ENCODE measurements around the gene ITGA6. TPM values are rescaled to one million over a fixed set of nuclear protein-coding genes. Genes with fewer than 3 reads are reported as not detected.

ITGA6 gene
- total RNA-seq, 1 donor from 2014 or later, result 650 TPM

DNA sequence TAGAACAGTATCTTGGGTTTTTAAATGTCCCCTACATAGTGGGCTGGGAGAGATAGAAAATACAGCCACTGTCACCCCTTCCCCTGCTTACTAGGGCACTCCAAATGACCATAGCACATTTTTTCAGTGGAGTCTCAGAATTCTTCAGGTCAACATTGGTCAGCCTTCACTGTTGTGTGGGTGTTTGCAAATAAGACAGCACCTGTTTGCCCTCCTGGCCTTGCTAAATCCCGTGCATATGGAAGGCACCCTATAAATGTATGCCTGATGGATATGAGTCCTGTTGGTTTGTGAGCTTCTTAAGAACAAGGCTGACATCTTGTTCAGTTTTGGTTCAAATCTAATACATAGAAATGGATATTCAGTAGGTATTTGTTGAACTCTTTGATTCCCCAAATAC is 12.5 kb downstream of the ITGA6 start:
- peak; percentile 57 for DNase-seq (ENCODE audit: low read depth)

DNA sequence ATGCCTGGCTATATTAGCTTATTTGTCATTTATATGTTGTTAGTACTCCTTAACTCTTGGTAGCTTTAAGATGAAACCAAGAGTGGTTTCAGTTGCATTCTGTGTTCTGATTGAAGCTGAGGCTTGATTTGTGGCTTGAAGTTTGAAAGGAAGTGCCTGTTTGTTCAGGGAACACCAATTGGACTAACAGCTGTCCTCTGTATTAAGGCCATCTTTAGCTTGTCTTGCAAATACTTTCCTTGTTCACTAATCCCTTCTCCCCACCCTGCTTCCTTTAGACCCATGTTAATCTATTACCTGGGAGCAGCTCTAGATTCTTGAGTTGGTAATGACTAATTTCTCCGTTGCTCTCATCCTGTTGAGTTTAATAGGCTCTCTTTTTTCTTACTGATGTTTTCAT is 13.4 kb downstream of the ITGA6 start:
- DNase-seq (ENCODE audit: low read depth), result peak; percentile 79

DNA sequence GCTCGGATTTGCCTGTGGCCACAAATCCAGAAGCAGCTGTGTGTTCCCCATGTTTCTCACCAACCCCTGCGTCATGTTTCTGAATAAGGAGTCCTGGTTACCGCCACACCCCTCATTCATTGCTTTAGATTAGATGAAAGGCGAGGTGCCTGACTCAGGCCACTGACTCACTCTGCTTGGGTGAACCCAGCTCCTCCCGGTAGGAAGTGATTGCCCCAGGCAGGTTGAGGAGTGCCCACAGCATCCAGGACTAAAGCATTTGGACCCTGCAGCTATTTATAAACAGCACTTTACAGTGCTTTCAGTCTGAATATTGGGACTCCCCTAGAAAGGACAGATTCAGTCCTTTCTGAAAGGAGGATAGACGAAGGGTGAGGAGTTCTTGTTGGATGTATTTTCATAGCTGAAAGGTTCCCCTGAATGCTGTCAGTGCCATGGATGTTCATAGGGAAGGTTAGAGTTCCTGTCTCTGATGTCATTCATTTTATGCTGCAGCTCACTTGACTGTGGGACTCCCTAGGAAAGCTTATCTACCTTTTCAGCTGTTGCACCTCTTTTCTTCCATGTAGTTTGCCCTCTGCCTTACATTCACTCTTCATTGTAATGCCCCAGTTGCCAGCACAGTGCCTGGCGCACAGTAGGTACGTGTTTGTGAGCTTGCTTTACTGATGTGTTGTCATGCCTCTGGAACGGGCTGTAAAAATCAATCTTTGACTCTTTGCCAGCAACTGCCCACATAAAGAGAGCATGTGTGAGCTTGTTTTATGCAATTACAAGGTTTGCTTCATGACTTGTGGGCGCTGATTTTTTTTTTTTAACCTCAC is 14.9 kb downstream of the ITGA6 start:
- peak; percentile 99 for DNase-seq (ENCODE audit: low read depth)

- peak; percentile 61 for DNase-seq (ENCODE audit: low read depth)
Measured at GRCh38 chr2:172445851-172446250, 18.5 kb downstream of the ITGA6 start.

GRCh38 chr2:172446474-172447063 is 19.2 kb downstream of the ITGA6 start:
- DNase-seq (ENCODE audit: low read depth), result peak; percentile 86

GRCh38 chr2:172447811-172448493 is 20.6 kb downstream of the ITGA6 start:
- DNase-seq (ENCODE audit: low read depth), result no peak

- peak; percentile 65 for DNase-seq (ENCODE audit: low read depth)
Measured at GRCh38 chr2:172448544-172449267, 21.3 kb downstream of the ITGA6 start.

- DNase-seq (ENCODE audit: low read depth), result no peak
Measured at GRCh38 chr2:172449911-172450550, 22.6 kb downstream of the ITGA6 start.

DNA sequence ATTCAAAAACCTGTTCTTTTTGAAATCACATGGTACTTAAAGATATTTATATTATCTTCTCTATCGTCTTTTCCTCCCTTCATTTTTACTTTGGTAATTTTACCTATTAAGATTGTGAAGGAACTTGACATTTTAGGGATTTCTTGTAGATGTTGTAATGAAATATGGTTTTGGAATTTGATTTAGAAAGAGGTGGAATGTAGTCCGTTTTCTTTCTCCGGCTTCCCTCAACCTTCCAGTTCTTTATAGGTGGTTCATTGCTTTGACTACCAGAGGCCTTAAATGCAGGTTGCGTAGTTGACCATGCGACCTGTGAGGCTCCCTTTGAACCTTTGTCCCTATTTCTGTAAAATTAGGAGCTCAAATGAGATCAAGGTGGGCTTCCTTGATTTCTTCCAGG is 24.5 kb downstream of the ITGA6 start:
- DNase-seq (ENCODE audit: low read depth), result no peak

- DNase-seq (ENCODE audit: low read depth), result no peak
Measured at GRCh38 chr2:172452845-172453244, 25.5 kb downstream of the ITGA6 start.

DNA sequence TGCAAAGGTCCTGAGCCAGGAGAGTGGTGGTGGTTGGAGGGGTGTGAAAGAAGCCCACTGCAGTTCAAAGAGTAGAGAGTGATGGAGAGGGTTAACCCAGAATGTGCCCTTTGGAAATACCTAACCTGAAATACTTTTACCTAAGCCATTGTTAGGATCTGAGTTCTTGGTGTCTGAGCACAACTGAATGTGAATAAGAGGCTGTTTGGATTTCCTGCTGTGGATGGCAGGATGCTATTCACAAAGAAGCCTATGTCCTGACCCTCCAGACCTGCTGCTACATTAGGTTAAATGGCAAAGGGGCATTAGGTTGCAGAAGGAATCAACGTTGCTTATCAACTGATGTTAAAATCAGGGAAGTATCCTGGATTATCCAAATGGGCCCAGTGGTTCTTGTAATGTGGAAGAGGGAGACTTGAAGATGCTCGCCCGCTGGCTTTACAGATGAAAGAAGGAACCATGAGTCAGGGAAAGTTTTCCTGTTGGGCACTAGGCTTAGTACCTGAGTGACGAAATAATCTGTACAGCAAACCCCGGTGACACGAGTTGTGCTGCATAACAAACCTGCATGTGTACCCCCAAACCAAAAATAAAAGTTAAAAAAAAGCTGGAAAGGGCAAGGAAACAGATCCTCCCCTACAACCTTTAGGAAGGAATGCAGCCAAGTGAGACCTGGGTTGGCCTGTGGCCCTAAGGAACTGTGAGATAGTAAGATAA is 27.2 kb downstream of the ITGA6 start:
- no peak for DNase-seq (ENCODE audit: low read depth)

DNA sequence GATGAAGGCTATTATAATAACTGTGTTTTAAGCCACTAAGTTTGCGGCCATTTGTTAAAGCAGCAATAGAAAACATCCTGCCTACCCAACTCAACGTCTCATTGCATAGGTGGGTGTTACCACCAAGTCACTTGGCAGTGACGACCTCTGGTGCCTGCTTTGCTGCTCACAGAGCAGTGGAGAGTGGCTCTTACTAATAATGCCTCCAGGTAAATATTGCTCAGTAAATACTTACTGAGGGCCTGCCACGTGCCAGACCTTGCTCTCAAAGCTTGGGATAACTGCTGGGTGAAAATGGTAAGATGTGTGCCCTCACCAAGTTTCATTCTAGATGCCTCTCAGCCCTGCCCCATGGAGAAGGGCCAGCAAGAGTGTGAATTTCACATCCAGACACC is 27.7 kb downstream of the ITGA6 start:
- no peak for DNase-seq (ENCODE audit: low read depth)

GRCh38 chr2:172456002-172456401 is 28.6 kb downstream of the ITGA6 start:
- DNase-seq (ENCODE audit: low read depth), result no peak

DNA sequence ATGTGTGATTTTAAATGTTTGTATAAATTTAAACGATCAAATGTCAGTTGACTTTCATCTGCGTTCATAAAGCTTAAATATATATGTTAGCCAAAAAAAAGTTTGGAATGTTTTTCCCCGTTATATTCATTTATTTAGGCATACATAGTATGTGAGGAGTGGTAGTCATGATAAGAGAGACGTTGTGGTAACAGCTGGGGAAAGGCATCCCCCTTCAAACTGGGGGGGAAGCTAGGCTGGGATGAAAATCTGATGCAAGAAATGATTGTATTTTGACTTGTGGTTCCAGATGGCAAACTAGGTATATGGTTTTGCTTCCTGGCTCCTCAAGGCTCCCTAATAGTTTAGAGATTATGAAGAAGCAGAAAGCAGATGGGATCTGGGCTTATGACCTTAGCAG is 30.1 kb downstream of the ITGA6 start:
- DNase-seq (ENCODE audit: low read depth), result no peak

- no peak for DNase-seq (ENCODE audit: low read depth)
Measured at GRCh38 chr2:172458561-172459124, 31.3 kb downstream of the ITGA6 start.

DNA sequence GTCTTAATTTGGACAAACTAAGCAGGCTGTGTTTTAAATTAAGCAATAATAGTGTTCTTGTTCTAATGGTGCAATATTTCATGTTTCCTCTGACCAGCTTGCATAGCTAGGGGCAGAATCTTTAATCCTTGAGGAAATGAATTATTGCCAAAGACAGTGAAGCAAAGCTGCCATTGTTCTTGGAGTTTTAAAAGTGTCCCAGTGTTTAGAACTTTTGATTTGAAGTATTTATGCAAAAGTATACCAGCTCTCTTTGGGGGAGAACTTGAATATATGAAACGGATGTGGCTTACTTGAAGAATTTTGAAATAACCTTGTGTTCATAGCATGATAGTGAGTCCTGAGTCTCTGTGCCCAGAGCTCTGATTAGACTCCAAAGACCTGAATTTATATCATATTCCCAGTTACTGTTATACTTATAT is 33.4 kb downstream of the ITGA6 start:
- DNase-seq (ENCODE audit: low read depth), result no peak

DNA sequence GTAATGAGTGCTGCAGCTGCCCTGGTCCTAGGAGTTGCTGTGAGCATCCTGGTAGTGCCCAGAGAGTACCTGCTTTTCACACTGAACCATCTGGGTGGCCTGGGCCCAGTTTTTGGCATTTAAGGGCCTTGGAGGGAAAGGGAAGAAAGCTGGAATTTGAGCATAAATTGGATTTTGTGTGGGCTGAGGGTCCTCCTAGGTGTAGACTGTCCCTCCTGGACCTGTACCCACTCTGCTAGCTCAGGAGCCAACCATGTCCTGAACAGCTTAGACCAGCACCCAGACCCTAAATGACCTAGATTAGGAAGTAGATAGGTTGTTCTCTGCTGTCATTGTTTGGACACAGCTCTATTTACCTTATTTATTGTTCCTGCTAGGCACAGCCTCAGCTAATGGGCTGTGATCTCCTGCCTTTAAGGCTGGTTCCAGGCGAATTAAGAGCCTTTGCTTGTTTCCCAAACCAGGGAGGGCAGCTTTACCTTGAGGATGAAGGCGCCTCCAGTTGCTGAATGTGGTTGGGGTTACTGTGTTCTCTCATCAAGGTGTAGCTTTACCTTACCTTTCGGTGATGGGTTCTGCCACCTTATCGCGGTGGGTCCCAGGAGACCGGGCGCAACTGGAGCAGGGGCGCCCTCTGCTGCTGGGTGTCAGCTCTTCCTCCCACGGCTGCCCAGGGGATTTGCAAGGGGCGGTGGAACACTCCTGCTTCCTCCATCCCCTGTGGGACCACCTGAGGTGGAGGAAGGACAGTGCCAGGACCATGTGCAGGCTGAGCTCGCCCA is 34.4 kb downstream of the ITGA6 start:
- DNase-seq (ENCODE audit: low read depth), result no peak

DNA sequence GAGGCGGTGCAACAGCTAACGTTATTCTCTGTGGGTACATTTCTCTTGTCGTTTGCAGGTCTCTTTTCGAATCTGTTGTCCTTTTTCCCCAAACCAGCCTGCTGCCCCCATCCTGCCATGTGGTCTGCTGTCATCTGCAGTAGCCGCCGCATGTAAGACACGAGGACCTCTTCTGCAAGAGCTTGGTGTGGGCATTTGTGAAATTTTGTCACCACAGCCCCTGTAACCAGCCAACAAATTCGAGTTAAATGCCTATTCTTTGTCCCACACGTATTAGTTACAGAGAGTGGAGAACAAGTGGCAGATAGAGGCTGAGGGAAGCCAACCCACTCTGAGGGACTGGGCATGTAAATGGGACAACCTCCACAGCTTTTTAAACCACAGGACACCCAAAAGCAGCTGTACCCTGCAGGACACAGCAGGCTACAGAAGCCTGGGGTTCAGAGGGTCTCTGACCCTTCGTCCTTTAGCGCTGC is 35.0 kb downstream of the ITGA6 start:
- no peak for DNase-seq (ENCODE audit: low read depth)

DNA sequence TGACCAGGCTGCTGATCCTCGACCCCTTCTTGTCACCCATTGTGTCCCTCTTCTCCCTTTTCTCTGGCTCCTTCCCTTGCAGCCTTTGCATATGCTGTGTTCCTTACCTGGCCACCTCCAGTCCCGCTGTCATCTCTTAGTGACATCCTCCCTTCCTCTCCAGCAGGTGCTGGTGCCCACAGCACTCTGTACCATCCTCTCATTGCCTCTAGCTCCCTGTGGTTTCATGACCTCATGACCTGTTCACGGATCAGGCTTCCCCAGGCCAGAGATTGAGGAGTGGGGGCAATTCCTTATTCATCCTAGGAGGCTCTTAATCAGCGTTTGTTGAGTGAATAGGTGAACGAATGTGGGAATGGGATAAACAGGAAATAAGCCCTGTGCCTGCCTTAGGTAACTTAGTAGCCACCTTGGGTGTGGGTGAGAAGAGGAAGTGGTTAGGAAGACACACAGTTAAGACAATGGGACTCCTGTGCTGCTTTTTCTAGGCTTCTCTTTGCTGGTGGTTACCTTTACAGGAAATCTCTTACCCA is 35.5 kb downstream of the ITGA6 start:
- no peak for DNase-seq (ENCODE audit: low read depth)

Data from myocyte (in vitro differentiated cells).